GM19099 (cell line): ENCODE measurements around the gene ALOX12B.

ENCODE experiments used
- POLR2A ChIP-seq: IDR thresholded peaks from 3 replicates; pipeline ENCODE4 v1.6.1; 2011; ENCODE audit warnings: low read depth; ENCODE audit not compliant: insufficient read length; ENCODE audit errors: extremely low read depth

Gene ALOX12B

DNA sequence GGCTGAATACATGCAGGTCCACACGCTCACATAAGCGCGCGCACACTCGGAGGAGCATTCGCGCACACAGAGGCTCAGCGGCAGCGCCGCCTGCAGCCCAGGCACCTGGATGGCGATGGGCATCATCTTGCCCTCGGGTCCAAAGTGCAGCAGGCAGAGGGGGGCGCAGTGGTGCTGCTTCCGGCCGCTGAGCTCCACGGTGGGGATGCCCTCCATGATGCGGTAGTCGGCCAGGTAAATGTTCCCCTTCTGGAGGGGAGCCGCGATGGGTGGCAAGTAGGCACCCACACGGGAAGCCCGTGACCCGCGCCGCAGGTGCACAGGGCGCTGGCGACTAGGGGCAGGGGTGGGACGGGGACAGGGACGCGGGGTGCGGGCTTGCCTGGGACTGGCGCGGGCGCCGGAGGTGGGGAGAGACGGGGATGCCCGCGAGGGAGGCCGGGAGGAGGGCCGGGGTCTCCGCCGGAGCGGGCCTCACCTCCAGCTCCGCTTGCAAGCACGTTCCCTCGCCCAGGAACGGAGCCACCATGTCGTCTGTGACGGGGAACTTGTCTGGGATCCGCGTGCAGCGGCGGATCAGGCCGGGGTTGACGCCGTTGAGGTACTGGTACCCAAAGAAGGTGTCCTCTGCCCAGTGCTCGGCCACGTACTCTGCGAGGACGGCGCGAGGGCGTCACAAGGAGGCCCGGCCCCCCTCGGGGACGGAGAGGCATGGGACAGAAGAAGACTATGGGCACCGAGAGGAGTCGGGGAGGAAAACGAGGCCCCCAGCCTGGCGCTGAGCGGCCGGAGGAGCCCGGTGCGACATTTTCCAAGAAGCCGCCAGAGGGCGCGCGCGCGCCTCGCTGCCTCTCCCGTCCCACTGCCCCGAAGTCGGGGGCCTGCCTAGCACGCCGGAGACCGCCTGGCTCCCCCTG is 8.0 kb downstream of the ALOX12B start:
- TF ChIP-seq POLR2A: no peak

- no peak for TF ChIP-seq POLR2A
These were observed 10.8 kb downstream of the ALOX12B start for GRCh38 chr17:8076502-8077266.

- TF ChIP-seq POLR2A: no peak
These were observed 11.8 kb downstream of the ALOX12B start for GRCh38 chr17:8075574-8076342.

- TF ChIP-seq POLR2A: no peak
These were observed 12.4 kb downstream of the ALOX12B start for GRCh38 chr17:8075081-8075480.

- no peak for TF ChIP-seq POLR2A
These were observed 13.0 kb downstream of the ALOX12B start for GRCh38 chr17:8074554-8074953.

GRCh38 chr17:8073627-8074484 is 13.7 kb downstream of the ALOX12B start:
- TF ChIP-seq POLR2A: no peak

DNA sequence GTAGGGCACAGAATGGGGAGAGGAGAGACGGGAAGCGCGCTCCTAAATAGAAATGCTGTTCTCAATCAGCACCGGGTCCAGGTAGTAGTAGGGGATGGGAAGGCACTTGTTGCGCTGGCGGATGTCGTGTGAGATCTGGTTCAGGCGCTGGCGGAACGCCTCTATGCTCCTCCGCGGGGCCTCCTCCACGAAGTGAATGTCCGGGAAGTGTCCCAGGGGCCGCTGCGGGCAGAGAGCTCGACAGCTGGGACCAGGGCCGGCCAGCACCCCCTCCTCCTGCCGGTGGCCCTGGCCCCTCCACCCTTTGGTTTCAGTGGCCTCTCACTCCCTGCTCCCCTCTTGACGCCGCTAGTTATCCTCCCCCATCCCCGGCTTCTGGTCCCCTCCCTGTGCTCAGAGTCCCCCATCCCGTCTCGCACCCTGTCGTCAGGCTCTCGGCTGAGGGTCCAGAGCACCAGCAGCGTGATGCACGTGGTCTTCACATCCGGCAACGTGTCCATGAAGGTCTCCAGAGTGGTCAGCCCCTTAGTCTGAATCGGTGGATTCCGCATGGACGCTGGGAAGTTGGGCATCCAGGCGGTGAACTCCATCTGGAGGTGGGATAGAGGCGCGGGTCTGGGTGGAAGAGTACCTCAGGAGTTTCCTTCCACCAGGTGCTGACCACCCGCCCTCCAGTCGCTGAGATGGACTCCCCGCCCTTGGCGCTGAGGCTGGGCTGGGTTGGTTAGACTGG is 14.6 kb downstream of the ALOX12B start:
- no peak for TF ChIP-seq POLR2A

DNA sequence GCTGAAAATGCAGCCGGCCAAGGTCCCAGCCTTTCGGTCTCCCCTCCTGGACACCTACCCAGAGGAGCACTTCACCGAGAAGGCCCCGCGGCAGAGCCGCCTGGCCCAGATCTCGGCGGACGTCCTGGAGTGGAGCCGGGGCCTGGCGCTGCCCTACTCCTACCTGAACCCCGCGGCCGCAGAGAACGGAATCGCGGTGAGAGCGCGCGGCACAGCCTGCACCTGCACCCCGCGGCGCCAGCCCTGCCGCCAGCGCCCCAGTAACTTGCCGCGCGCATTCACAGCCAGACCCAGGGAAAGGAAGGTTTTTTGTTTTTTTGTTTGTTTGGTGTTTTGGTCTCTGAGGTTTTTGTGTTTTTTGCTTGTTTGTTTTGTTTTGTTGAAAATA is 15.2 kb downstream of the ALOX12B start:
- TF ChIP-seq POLR2A: no peak

- TF ChIP-seq POLR2A: no peak
These were observed 16.0 kb downstream of the ALOX12B start for GRCh38 chr17:8071496-8071895.

- no peak for TF ChIP-seq POLR2A
These were observed 18.0 kb downstream of the ALOX12B start for GRCh38 chr17:8069587-8069860.

- TF ChIP-seq POLR2A: no peak
These were observed 18.6 kb downstream of the ALOX12B start for GRCh38 chr17:8068736-8069586.

- no peak for TF ChIP-seq POLR2A
These were observed 19.7 kb downstream of the ALOX12B start for GRCh38 chr17:8067806-8068205.
